HG03097 (cell line): ENCODE results near the gene ABCC5.
"Not testable (repeated sequence)": the region's sequence is repeated elsewhere in the genome, so short reads cannot be mapped to it uniquely, and the experiment has no call there.

ENCODE experiments used
- ATAC-seq: cut with Tn5 transposase; IDR thresholded peaks from one replicate; pipeline ENCODE4 v1.9.1; 2021; ENCODE audit not compliant: unreplicated experiment, low FRiP score

The ABCC5 gene

GRCh38 chr3:184016811-184017671 is 643 bp downstream of the ABCC5 start:
- peak; percentile 58 for ATAC-seq

- no peak for ATAC-seq
Observed at GRCh38 chr3:184016169-184016570, 1.5 kb downstream of the ABCC5 start.

GRCh38 chr3:184015381-184016019 is 2.2 kb downstream of the ABCC5 start:
- no peak for ATAC-seq

GRCh38 chr3:184011937-184012889 is 5.5 kb downstream of the ABCC5 start:
- ATAC-seq = no peak

GRCh38 chr3:184011230-184011876 is 6.3 kb downstream of the ABCC5 start:
- ATAC-seq = no peak

GRCh38 chr3:184008161-184008560 is 9.5 kb downstream of the ABCC5 start:
- no peak for ATAC-seq

GRCh38 chr3:184007143-184007813 is 10.4 kb downstream of the ABCC5 start:
- ATAC-seq = not testable (repeated sequence)

DNA sequence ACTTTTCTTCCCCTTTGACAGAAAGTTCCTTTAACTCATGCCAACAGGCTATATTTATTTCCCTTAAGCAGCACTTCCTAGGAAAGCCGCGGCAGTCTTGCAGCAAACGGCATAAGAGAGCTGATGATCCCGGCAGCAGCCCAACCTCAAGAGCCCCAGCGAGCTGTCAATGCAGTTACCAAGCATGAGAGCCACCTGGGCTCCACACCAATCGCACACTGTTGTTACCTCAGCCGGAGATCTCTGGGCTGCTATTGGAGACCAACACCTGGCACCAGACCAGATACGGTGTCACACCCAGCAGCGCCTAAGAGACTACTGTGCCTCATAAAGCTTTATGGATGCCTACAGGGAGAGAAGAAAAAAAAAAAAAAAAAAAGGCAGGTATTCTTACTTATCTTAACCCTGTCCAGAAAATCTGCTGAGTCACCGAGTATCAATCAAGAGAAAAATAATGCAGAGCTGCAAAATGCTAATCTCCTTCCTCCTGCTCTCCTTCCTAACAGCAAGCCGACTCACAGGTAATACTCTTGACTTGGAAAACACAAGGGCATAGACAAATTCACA is 11.7 kb downstream of the ABCC5 start:
- ATAC-seq = peak; percentile 59

DNA sequence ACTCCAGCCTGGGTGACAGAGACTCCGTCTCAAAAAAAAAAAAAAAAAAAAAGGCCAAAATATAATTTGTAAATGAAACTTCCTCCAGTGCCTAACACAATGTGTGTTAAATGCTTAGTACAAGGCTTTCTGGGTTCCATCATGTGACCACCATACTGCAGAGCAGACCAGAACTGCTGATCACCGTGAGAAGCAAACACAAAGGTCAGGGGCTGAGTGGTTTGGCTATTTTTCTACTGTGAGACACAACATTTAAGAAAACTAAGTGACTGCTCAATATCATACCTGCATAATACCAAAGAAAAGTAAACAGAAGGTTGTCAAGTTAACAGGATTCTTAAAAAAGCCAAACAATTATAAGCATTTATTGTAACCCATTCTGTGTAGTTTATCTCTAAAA is 13.2 kb downstream of the ABCC5 start:
- ATAC-seq = no peak

GRCh38 chr3:184003187-184003967 is 14.3 kb downstream of the ABCC5 start:
- no peak for ATAC-seq

- no peak for ATAC-seq
Observed at GRCh38 chr3:184002469-184002868, 15.2 kb downstream of the ABCC5 start.

DNA sequence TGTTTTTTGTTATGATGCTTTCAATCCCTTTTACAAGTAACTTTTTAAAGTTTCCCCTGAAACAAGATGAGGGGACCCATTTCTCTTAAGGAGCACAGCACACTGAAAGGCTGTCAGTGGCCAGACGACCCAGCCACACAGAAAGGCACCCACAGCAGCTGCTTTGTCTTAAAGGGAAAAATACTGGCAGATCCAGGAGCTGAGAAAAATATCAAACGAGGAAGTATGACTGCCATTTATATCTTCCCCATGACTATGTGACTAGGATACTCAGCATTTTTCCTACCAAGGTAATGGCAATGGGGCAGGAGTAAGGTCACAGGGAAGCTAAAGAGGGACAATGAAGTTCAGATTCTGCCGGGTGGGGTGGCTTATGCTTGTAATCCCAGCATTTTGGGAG is 15.9 kb downstream of the ABCC5 start:
- no peak for ATAC-seq

- no peak for ATAC-seq
Observed at GRCh38 chr3:183991403-183991802, 26.3 kb downstream of the ABCC5 start.

DNA sequence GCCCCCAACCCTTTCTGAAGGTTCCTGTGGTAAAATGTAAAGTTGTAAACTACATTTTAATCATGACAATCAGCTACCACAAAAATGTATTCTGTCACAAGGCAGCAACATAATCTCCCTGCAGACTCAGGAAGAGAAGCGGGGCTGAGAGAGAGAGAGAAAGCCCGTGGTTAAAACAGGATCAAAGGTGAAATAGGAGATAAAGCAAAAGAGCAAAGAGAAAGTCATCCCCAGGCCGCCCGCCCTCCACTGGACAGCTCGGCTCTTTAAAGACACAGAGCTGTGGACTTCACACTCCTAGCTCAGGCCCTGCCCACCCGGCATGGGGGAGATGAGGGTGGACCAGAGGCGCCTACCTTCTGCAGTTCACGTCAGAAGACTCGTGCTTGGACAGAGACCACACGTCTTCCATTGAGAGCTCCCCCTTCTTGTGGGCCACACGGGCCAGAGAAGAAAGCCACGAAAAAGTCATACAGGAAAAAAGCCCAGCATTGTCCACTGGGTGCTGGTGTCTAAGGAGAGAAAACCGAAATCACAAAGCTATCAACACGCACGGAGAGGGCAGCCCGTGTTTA is 29.4 kb downstream of the ABCC5 start:
- ATAC-seq = no peak

DNA sequence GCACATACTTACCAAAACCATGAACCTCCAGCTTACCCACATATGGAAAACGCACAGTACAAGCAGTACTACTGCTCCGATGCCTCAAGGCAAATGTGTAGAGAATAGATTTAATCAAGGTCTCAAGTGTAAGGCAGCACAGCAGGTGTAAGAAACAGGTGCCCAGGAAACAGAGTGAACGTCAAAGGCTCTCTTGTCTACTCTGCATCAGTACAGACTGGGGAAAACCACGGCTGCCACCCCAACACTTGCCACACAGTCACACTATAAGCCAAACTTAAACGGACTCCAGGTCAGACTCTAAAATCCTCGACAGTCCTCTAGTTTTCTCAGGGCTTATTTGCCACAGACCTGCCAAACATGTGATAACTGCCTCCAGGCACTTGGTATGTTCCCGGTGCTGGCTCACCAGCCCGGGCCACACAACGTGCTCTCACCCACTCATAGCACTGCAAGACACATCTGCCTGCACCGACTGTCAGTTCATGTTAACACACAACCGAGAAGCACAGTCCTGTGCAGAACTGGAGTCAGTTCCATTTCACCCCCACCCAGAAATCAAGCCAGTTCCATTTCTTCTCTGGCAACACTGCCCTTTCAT is 30.6 kb downstream of the ABCC5 start:
- ATAC-seq = no peak

- ATAC-seq = no peak
Observed at GRCh38 chr3:183984749-183985729, 32.6 kb downstream of the ABCC5 start.
